NCI-H510A (cell line): Measurements from ENCODE around the gene TPT1.
"Not testable (repeated sequence)": the region's sequence is repeated elsewhere in the genome, so short reads cannot be mapped to it uniquely, and the experiment has no call there.

Experiments used
- DNase-seq: peaks from one replicate; lab custom pipeline; 2025; lab: John Stamatoyannopoulos, UW

TPT1 gene

GRCh38 chr13:45301263-45301662 is 39.7 kb downstream of the TPT1 start:
- DNase-seq: no peak

DNA sequence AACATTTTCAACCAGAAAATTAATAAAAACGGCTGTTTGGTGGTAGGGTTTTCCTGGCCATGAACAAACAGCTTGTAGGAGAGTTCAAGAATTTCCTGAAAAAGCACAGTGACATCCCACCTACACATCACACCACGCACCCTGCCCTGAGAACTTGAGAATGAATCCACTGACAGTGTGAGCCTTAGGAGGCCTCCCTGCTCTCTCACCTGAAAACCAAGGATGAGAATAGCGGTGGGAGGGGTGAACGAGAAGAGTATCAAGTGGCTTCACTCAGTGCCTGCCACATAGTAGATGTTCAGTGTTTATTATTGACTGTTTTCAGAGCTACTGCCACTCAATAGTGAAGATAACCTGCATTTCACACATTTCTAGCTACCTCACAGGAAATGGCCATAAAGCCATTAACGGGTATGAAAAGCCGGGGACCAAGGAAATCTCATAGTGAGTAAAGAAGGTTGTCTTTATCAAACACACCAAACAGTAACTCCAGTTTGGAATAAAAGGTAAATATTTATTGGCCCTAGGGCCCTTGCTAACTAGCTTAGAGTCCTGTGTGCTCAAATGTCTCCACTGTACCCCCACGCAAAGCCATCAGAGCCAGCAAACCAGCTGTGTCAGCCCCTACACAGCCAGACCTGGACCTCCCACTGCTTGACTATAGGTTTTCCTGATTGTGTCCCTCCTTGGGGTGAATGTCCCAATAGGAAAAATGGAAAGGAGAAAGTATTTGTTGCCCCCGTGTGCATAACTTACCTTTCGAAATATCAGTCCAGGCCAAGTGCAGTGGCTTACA is 40.6 kb downstream of the TPT1 start:
- no peak for DNase-seq

DNA sequence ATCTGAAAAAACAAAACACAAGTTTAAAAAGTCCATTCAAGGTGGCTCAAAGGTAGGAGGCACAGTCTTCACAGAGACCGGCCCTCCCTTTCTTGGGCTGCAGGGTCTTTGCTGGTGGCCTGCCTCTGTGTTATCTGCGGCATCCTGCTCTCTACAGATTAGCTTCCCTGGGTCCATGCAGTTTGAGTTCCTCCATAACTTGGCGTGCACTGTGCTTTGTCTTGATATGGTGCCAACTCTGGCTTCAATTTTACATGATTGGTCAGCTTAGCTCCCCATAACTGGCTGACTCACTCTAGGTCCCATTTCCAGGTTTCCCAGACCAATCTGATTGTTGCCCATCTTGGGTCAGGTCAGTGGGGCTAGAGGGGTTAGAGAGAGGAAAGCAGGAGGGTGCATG is 41.8 kb downstream of the TPT1 start:
- no peak for DNase-seq

GRCh38 chr13:45298550-45298949 is 42.4 kb downstream of the TPT1 start:
- DNase-seq: not testable (repeated sequence)

GRCh38 chr13:45298206-45298505 is 42.8 kb downstream of the TPT1 start:
- no peak for DNase-seq

DNA sequence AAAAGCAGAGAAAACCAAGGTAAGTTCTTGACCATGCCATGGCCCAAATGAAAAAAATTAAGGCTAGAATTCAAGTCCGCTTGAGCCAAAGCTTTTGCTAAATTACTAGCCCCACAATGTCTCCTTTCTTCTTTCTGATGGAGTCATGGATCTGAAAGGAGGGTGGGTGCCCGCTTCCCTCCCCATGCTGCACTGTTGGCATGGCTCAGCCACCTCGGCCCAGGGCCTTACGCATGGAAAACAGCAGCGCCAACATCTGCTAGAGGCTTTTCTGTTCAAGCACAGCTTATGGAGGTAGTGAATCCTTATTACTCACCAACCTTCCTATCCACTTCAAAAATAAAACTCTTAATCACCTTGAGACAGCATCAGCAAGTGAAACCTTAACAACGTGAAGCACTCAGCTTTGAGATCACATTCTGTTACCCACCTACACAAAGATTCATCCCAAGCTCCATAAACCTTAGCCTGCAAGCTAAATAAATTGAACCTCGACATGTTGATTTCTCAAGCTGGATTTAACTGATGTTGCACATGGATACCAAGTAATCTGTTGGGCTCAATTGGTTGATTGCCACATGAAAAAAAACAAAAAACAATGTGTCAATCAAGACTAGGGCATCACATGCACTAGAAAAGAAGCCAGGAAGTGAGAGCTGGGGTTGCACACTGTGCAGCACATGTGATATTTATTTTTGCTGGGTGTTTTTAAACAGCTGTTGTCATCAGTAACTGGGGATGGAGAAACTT is 43.4 kb downstream of the TPT1 start:
- no peak for DNase-seq

DNA sequence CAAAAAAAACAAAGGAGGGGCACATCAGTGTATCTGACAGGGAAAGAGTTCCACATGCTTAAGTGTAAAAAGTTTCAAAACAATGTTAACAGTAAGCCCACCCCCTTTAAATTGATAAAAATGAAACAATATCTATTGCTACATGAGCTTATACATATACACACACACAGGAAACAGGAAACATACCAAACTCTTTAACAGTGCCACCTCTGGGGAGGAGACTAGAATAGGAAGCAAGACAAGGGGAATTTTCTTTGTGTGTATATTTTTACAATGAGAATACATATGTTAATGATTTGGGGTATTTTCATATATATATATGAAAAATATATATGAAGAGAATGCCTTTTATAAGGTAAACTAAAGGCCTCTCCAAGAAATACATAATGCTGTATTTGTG is 44.7 kb downstream of the TPT1 start:
- no peak for DNase-seq

- DNase-seq: no peak
These were observed 45.4 kb downstream of the TPT1 start for GRCh38 chr13:45295536-45295935.

GRCh38 chr13:45292176-45292575 is 48.8 kb downstream of the TPT1 start:
- DNase-seq: no peak

DNA sequence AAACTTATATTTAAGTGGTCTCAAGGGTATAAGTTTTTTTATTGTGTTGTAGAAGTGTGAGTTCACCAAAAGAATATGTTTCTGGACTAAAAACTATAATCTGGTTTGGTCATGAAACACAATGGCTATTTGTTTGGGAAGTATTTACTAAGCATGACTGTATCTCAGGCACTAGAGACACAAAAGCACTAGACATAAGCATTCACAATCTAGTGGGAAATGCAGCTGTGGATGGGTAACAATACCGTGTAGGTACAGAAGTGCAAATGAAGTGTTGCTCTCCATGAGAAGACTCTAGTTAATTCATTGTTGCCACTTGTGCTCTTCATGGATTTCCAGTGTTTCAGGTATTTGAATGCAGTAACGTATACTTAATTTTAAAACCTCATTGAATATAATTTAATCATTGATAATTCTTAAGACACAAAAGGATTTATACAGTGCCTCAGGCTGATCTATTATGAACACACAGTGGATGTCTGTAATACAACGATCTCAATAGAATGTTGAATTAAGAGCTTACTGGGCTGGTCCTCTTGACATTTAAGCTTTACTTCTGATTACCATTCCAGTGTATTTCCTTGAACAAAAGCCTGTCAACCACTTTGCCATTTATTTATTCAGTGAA is 50.9 kb downstream of the TPT1 start:
- no peak for DNase-seq
